ENCODE data around the gene SLC43A3. TPM values are rescaled to one million over a fixed set of nuclear protein-coding genes. Genes with fewer than 3 reads are reported as not detected.

Gene SLC43A3
- total RNA-seq, 2 donors from 2014 or later = 23.1 to 30.0 TPM

- 49 to 55% methylated on average over 6 of the region's 6 CpGs for WGBS, 2 donors
These were observed 24.5 kb downstream of the SLC43A3 start for GRCh38 chr11:57402188-57403002.

DNA sequence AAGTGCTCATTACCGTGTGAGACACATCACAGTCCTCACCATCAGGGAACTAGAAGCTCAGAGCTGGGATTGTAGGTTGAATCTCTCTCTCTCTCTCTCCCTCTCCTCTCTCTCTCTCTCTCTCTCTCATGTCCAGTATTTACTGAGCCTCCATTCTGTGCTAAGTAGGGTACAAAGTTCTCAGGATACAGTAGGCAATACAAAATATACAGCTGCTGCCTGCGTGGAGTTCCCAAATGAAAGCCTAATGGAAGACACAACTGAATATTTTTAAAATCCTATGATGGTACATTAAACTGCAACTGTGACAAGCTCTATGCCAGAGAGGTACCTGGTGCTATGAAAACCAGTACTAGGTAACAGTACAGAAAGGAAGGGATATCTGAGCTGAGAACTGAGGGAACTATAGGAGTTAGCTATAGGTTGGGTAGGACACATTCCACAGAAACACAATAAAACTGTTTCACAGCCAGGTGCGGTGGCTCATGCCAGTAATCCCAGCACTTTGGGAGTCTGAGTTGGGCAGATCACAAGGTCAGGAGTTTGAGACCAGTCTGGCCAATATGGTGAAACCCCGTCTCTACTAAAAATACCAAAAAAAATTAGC is 26.8 kb downstream of the SLC43A3 start:
- Histone ChIP-seq H3K9me3 (no peaks in the 10 kb centered on the region), H3K4me1 (no peaks in the 10 kb centered on the region), H3K36me3 (replicated peaks in 1 of 2; ENCODE audit: insufficient read depth in 1 of 2, low read depth in 2 of 2) (no peaks in the 10 kb centered on the region), H3K4me3 (no peak overlapping the region), H3K27me3 (no peaks in the 10 kb centered on the region), H3K27ac (no peak overlapping the region)
- intact Hi-C loops (cut with DNase I) = no loop called here
- DNase-seq (no peak), ATAC-seq (no peak)
- 71 to 83% methylated on average over 4 of the region's 4 CpGs for WGBS, 2 donors
- TF ChIP-seq POLR2A (IDR thresholded peaks at IDR 0.05) = no peak
- TF ChIP-seq CTCF (IDR thresholded peaks at IDR 0.05) = no peak

More at GRCh38 chr11:57402188-57403002, 24.5 kb downstream of the SLC43A3 start:
- intact Hi-C loops (cut with DNase I) = no loop called here
- ATAC-seq (no peak), DNase-seq (no peak)
- Histone ChIP-seq H3K36me3 (replicated peaks in 1 of 2; ENCODE audit: insufficient read depth in 1 of 2, low read depth in 2 of 2) (no peaks in the 10 kb centered on the region), H3K9me3 (no peaks in the 10 kb centered on the region), H3K27ac (no peak overlapping the region), H3K4me3 (no peak overlapping the region), H3K27me3 (no peaks in the 10 kb centered on the region), H3K4me1 (no peaks in the 10 kb centered on the region)
- TF ChIP-seq CTCF (IDR thresholded peaks at IDR 0.05) (no peak), POLR2A (IDR thresholded peaks at IDR 0.05) (no peak)

GRCh38 chr11:57399221-57399620 is 27.7 kb downstream of the SLC43A3 start:
- no peak for ATAC-seq
- no peak for DNase-seq
- WGBS, 2 donors = 83 to 84% methylated on average over 5 of the region's 5 CpGs
- Histone ChIP-seq H3K9me3 (no peaks in the 10 kb centered on the region), H3K4me3 (no peak overlapping the region), H3K36me3 (replicated peaks in 1 of 2; ENCODE audit: insufficient read depth in 1 of 2, low read depth in 2 of 2) (no peaks in the 10 kb centered on the region), H3K4me1 (no peaks in the 10 kb centered on the region), H3K27ac (no peak overlapping the region), H3K27me3 (no peaks in the 10 kb centered on the region)
- TF ChIP-seq CTCF (IDR thresholded peaks at IDR 0.05) (no peak), POLR2A (IDR thresholded peaks at IDR 0.05) (no peak)
- intact Hi-C loops (cut with DNase I) = no loop called here

DNA sequence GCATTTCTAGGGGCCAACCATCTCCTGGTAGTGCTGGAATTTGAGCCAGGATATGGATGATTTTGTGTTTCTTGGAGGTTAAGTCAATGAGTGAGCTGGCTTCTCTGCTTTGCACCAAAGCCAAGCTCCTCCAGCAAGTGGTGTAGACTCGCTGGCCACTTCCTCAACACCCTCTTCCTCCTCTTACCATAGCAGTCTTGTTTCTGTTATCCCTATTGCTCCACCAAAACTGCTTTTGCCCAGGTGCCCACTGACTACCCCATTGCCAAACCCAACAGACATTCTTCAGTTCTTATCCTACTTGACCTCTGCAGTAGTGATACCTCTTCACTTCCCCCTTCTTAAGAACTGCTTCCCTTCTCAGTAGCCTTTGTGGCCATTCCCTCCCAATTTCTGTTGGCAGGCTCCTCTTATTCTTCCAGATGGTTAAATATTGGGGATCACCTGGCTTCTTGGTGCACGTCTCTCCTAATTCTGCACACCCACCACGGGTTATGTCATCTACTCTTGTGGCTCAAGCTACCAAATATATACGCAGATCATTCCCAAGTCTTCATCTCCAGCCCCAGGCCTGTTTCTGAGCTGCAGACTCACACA is 29.4 kb downstream of the SLC43A3 start:
- ATAC-seq (no peak), DNase-seq (no peak)
- H3K27ac ChIP-seq = no peak overlapping the region
- H3K4me3 ChIP-seq = no peak overlapping the region
- no peaks in the 10 kb centered on the region for H3K9me3 ChIP-seq
- TF ChIP-seq POLR2A (IDR thresholded peaks at IDR 0.05) = no peak
- no peaks in the 10 kb centered on the region for H3K27me3 ChIP-seq
- no peaks in the 10 kb centered on the region for H3K36me3 ChIP-seq (replicated peaks in 1 of 2; ENCODE audit: insufficient read depth in 1 of 2, low read depth in 2 of 2)
- intact Hi-C loops (cut with DNase I) = no loop called here
- no peaks in the 10 kb centered on the region for H3K4me1 ChIP-seq
- WGBS, 2 donors = 79 to 80% methylated on average over 4 of the region's 4 CpGs

GRCh38 chr11:57396744-57397143 is 30.2 kb downstream of the SLC43A3 start:
- Histone ChIP-seq H3K4me3 (no peak overlapping the region), H3K36me3 (replicated peaks in 1 of 2; ENCODE audit: insufficient read depth in 1 of 2, low read depth in 2 of 2) (no peaks in the 10 kb centered on the region), H3K9me3 (no peaks in the 10 kb centered on the region), H3K4me1 (no peaks in the 10 kb centered on the region), H3K27me3 (no peaks in the 10 kb centered on the region), H3K27ac (no peak overlapping the region)
- no peak for ATAC-seq
- intact Hi-C loops (cut with DNase I) = no loop called here
- no peak for TF ChIP-seq POLR2A (IDR thresholded peaks at IDR 0.05)
- no peak for TF ChIP-seq CTCF (IDR thresholded peaks at IDR 0.05)
- 57 to 58% methylated on average over 2 of the region's 2 CpGs for WGBS, 2 donors
- DNase-seq = no peak

Data from body of pancreas (tissue), 4 donors.